NCI-H1436 (cell line): ENCODE results near the gene SNX30.
A peak's percentile ranks its signal among the peaks of the same experiment; 100 is the strongest.

Experiments used
- DNase-seq: peaks from one replicate; lab custom pipeline; 2025; lab: John Stamatoyannopoulos, UW

SNX30 gene

DNA sequence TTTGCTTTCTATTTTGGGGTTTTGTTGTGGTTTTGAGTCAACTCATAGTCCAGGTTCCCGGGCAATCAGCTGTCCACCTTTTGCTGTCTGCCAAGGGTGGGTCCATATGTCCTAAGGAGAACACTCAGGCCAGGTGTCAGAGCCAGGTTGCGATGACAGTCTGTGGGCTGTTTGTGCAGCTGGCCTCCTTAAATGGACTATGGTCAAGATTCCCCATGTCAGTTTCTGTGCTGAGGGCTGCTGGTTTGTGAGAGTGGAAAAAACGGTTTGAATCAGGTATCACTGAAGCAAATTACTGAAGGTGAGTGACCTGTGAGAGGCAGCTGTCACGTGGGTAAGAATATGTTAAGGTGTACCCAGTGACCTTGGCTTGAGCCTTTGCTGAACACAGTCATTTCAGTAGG is 33.0 kb downstream of the SNX30 start:
- no peak for DNase-seq

DNA sequence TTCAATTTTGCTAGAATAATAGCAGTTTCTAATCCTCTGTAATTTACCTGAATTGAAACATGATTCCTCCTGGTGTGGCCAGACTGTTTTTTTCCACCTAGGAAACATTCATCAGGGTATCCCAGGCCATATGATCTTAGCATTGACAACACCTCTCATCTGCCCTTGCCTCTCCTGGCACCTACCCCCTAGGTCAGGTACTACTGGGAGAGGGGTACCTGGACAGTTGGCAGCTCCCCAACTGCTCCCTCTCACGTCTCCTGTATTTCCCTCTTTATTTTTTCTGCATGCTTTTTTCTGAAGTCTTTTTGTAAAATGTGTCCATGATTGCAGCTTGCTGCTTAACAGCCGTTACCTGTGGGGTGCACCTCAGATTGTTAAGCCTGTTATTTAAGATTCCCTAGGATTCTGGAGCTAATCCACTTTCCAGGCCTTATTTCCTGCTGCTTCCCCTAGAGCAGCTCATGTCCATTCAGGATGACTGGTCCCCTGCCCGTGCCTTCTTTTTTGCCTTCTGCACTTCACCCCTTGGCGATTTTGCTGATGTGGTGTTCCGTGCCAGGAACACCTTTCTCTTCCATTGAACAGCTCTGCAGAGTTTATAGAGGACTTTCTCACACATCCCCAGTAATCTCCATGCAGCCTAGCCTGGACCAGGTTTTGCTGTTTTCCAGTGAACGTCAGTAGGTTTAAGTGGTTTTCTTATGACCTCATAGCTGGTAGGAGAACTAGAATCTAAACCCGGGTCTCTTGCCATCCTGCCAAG is 33.6 kb downstream of the SNX30 start:
- DNase-seq = peak; percentile 7

DNA sequence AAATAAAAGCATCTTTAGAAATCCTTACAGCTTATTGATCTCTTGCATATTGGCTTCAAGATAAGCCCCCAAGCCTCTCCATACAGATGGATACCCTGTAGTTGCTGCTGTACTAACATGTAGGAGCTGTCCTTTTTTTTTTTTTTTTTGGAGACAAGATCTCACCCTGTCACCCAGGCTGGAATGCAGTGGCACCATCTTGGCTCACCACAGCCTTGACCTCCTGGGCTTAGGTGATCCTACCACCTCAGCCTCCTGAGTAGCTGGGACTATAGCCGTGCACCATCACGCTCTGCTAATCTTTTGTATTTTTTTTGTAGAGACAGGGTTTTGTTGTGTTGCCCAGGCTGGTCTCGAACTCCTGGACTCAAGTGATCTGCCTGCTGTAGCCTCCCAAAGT is 35.4 kb downstream of the SNX30 start:
- no peak for DNase-seq

DNA sequence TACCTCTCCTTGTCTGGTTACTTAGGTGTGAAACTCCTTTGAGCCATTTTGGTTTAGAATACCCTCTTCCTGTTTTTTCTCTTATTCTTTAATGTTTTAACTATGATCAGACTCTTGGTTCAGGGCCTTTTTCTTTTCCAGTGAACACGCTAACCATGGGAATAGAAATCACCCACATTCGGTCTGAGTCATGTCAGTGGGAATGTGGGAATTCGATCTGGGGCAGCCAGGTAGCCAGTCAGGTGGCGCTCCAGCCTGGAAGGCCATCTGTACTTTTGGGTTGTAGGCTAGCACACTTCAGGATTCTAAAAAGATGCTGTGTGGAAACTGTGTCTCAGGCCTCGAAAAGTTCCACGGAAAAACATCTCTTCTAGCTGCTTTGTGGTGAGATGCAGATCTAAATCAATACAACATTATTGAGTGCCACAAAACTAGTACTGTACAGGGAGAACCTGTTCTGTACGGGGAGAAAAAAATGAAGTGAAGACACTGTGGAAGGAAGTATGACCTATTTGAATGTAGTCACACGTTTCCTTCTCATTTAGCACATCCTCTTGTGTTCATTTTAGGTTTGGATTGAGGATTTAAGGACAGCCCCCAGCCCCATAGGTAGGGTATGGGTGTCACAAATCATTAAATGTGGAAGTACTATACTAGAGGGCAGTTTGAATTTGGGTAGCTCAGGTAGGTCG is 36.4 kb downstream of the SNX30 start:
- no peak for DNase-seq

DNA sequence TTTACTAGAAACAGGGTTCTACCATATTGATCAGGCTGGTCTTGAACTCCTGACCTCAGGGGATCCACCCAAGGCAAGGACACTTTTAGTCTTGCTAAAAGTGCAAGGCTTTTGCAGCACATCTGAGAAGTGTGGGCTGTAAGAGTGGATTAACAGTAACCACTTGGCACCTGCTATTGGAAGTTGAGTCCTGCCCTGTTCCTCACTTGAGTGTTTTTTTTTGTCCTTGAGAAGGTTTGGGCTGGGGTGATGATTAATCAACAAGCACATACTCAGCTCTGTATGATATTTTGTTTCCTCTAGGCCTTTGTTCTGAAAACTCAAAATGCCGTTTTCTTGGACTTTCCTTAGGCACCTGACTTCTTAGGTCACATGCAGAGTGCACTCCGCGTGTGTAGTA is 37.4 kb downstream of the SNX30 start:
- DNase-seq = no peak

DNA sequence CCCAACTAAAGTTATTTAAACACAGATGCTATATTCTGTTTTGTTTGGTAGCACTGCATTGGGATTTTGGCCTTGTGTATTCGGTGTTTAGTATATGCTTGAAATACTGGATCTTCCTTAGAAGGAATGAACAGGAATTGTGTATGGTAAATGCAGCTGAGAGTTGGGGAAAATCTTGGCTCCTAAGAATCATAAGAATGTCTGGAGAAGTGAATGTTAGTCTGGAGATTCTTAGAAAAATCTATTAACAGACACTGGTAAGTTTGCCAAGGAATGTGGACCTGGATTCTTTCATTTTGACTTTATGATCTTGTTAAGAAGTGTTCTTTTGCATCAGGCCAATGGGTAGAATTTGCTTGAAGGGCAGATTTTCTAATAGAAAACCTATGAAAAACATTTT is 38.9 kb downstream of the SNX30 start:
- DNase-seq = no peak

DNA sequence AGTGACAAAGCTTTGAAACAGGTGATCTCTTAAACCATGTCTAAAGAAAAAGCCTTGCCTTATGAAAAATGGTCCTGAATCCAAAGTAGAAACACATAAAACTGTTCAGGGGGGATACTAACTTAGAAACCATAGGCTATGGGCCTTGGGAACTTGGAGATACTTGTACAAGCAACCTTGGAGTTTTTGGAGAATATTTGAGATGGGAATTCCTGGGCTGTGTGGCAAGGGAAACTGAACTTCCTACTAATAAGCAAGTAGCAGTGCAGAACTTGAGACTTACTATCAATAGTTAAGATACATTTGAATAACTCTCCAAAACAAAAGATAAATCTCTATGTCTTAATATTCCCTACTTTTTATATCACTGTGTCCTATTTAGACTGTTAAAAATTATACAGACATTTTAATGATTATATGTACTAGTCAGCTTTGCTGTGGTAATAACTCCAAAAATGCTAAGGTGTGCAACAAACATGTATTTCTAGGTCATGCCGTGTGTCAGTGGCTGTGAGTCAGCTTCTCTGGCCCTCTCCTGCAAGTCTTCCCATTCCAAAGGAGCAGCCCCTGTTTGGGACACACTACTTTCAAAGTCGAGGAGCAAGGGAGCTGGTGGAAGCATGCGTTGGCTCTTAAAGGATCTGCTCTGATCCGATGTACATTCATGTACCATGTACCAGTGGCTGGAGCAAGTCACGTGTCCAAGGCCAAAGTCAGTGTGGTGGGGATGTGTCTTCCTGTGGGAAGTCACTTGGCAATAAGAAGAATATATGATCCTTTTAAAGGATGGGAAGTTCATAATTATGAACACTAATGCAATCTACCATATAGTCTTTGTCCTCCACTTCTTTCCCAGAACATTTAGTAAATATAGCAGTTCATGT is 39.6 kb downstream of the SNX30 start:
- DNase-seq = no peak

DNA sequence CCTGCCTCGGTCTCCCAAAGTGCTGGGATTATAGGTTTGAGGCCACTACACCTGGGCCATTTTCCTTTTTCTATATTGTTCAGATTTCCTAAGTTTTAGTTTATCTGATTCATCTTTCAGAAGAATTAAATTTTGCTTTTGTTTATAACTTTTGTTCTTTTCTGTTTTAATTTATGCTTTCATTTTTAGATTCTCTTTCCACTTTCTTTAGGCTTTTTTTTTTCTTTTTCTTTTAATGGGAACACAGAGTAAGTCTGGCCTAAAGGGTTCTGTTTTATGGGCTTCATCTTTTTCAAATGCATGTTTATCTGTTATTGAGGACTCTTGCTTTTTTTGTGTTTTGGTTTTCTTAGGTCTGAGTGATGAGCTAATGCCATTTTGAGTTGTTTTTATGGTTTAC is 42.1 kb downstream of the SNX30 start:
- DNase-seq = no peak

DNA sequence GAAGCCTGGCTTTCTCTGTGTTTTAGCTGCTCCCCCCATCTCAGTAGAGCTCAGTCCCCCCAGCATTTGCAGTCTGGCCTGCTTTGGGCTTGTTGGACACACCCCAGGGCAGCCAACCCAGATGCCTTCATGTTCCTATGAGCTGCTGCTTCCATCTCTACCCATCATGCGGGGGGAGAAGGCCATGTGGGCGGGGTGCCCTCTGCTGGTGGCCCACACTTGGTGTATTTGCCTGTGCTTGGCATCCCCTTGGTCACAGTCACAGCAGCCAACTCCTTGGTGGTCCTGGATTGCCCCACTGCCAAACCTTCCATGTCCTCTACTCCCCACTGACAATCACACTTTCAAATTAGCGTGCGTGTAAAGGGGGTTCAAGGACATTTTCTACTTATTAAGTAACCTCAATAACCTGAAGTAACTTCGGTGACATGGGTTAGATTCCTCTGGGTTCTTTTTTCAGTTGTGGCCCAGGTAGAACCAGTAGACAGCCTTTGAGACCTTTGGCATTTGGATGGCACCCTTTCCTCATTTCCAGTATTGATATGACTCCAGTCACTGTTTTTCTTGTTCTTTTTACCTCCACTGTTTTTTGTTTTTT is 42.8 kb downstream of the SNX30 start:
- DNase-seq = peak; percentile 53

DNA sequence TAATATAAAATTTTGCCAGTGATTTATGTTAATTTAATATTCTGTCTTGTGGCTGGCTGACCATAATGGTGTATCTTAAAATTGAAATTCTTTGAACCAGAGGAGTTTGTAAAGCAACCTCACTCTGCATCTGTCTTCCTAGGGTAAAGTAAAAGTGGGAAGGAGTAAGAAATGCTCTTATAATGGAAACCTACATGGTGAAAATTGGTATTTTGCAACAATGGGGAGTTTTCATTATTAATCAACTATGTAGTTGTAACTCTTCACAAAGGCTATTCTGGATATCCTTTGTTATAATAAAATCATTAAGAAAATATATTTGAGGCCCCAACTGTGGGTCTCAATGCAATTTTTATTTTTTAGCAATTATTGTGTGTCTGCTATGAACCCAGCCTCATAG is 44.2 kb downstream of the SNX30 start:
- no peak for DNase-seq

DNA sequence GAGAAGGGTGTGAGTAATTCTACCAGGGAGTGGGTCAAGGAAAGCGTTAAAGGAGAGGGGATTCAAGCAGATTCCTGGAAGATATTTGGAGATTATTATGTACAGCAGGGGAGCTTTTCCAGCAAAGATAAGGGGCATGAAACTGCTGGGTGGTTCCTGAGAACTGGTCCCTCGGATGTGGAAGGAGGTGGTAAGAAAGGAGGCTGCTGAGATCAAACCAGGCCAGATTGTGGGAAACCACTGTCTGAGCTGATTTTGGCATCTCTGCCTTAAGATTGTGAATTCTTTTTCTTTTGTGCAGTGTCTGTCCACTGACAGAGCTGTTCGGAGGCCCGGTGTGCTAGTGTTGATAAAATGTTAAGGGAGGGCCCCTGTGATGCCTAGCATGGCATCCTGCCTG is 45.4 kb downstream of the SNX30 start:
- DNase-seq = no peak

DNA sequence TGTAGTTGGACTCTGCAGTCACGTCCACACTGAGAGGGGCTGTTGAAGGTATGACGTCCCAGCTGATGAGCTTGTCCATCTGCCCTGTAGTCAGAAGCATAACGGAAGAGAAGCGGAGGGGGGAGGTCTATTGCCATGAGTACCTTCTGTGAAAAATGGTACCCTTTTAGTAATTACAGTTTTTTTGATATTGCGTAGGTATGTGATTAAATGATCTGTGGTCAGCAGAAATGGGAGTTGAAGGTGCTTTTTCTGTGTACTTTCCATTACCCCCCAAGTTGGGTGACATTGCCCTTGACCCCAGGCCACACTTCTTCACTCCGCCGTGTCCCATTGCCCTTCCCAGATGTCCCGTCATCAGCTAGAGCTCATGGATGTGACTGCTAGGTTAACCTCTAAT is 45.9 kb downstream of the SNX30 start:
- DNase-seq = no peak

DNA sequence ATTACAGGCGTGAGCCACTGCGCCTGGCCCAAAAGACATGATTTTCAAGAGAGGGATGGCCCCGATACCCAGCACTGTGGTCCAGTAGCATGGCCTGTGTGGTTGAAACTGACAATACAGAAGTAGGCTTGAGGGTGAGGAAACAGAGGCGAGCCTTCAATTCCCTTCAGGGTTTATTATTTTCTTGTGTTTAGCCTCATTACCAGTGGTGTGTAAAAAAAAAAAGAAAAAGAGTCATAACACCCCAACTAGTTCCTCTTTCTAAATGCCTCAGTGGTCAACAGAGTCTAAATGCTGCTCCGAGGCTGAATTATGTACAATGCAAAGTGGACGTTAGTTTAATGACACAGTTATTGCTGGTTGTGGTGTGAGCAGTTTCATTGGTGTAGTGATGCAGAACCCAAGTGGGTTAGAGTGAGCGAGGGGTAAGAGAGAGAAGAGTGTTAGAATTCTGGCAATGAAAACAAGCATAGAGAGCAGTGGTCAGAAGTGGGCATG is 58.8 kb downstream of the SNX30 start:
- DNase-seq = no peak

DNA sequence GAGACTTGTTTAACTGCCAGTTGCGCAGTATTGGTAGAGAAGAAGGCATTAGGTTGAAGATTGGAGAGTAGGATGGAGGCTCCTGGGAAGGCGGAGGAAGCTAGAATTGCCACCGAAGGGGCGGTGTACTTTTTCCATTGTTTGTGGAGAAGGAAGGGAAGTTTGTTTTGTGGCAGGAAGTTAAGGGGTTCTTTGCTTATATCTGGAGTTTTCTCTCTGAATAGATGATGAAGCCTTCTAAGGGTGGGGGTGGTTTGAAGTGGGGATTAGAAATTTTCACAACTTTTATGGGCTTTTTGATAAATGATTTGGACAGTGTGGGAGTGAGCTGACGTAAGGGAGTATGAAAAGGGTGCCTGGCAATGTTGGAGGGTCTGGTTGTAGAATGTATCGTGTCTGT is 59.3 kb downstream of the SNX30 start:
- no peak for DNase-seq

DNA sequence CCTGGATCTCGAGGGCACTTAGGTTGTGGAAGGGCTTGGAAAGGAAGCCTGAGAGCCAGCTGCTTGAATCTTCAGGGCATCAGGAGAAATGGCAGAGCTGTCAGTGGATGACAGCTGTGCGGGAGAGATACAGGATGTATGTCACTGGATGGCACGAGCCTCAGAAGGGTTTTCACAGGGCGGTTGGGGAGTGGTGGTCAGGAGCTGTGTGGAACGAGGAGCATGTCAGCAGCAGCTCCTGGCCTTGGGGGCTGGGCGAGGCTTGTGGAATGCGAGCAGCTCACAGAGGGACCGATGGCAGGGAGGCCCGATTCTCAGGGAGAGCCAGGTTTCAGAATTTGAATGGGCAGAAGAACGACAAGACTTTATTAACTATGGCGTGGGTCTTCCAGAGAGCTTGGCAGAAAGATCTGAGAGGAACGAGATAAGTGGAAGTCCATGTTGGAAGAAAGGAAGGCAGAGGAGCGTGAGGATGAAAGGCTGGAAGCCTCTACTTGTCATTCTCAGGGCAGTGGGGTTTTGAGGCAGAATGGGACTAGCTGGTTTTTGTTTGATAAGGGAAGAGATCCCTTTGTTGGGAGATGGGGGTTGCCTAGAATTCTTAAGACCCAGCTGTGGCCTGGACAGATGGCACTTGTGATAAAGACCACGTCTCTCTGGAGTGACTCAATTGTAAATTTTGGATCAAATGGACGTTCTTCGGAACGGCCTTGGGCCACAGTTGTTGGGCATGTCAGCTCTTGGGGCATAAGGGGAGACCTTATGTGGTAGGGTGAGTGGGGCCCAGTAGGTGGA is 60.3 kb downstream of the SNX30 start:
- DNase-seq = no peak

DNA sequence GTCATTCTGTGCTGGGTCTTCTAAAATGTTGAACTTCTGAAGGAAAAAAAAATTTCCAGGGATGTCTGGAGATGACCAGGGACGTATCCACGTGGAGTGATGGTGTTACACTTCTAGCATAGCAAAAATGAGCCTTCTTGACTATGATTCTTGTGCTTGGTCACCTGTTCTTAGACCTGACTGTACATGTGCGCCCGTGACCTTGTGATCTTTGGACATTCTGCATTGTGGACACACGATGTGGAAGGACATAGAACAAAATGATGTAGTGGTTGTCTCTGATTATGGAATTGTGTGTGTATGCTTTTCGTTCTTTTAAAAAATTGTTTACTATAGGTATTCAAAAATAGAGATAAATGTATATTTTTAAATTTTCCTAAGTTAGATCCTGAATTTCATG is 61.0 kb downstream of the SNX30 start:
- DNase-seq = no peak

DNA sequence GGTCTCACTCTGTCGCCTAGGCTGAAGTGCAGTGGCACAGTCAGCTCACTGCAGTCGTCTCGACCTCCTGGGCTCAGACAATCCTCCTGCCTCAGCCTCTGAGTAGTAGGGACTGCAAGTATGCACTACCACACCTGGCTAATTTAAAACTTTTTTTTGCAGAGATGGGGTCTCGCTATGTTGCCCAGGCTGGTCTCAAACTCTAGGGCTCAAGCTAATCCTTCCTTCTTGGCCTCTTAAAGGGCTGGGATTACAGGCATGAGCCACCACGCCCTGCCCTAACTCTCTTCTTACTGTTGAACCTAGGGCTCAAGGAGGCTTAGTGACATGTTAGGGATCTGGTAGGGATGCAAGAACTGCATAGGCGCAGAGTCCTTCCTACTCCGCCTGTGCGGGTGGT is 65.3 kb downstream of the SNX30 start:
- no peak for DNase-seq

DNA sequence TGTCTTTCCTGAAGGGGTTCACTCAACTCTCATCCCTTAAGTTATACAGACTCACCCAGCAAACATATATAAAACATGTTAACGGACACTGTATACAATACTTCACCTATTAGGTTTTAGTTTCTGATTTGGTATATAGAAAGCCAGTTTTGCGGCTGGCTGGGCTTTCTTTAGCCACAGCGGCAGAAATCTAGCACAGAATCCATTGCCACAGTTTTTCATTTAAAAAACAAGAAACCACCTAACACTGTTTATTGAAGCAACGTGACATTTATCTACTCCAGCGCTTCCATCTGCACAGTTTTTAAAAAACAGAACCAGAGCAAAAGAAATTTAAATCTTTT is 67.3 kb downstream of the SNX30 start:
- DNase-seq = no peak

DNA sequence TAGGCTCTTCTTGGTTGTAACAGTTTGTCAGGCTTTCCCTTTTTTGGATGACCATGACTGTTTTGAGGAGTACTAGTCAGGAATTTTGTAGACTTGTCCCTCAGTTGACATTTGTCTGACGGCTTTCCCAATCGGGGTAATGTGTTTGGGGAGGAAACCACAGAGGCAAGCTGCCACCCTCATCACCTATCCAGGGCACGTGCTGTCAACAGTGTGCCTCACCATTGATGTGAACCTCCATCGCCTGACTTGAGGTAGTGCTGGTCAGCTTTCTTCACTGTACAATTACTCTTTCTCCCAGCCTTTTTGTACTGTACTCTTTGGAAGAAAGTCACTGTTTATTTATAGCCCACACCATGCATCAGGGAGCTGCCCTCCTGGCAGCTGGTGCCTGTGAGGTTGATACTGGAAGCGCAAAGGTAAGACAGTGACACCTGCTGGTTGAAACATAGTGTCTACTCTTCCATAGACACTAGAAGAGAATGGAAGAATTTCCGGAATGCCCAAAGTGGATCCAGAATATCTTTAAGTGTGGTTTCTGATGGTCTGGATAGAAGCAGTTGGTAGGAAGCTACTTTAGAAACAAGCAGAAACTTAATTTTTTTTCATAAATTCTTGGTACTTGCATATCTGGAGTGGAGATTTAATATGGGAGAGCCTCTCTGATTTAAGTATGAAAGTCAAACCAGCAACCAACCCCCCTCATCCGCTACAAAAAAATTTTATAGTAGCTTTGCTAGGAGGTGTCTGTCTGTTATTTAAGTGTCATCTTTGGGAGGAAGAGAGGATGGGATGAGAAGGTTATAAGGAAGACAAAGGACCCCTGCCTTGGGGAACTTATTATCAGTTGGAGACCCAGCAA is 69.3 kb downstream of the SNX30 start:
- peak; percentile 18 for DNase-seq

DNA sequence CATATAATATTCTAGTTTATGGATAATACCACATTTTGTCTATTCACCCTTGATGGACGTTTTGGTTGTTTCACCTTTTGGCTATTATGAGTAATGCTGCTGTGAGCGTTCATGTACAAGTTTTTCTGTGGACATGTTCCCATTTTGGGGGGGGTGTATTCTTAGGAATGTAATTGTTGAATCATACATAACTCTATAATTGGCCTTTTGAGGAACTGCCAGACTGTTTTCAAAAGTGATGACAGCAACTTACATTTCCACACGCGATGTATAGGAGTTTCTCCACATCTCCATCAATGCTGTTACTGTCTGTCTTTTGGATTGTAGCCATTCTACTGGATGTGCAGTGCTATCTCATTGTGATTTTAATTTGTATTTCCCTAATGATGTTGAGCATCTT is 70.3 kb downstream of the SNX30 start:
- DNase-seq = no peak

DNA sequence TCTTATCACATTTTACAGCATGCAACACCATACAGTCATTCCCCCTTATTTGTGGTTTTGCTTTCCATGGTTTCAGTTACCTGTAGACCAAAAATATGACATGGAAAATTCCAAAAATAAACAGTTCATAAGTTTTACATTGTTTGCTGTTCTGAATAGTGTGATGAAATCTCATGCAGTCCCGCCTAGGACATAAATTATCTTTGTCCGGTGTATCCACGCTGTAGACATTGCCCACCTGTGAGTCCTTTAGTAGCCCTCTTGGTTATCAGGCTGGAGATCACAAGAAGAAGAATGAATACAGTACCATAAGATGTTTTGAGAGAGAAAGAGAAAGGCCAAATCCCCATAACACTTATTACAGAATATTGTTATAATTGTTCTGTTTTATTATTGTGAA is 72.1 kb downstream of the SNX30 start:
- DNase-seq = no peak
